ENCODE measurements around the gene CCL23. TPM values are rescaled to one million over a fixed set of nuclear protein-coding genes. Genes with fewer than 3 reads are reported as not detected.

CCL23 gene
- total RNA-seq, 1 donor from 2014 or later: not detected

DNA sequence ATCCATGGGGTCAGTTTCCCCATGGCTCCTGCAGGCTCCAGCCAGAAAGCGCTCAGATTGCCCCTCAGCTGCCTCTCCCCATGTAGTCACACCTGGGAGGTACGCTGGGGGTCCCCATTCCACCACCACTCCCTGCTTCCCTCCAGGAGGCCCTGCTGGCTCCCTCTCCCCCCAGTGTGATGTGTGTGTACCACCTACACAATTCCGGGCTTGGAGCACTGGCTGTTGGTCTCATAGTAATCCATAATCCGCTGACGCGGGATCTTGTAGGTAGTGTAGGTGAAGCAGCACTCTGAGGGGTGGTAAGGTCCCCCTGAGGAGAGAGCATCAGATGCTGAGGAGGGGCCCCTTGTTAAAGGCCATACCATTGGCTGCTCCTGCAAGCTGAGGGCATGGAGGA, 33.6 kb downstream of the CCL23 start:
- no peak for DNase-seq
- H3K36me3 ChIP-seq: no peaks in the 10 kb centered on the region
- peaks cover 6% of the 10 kb centered on the region for H3K27me3 ChIP-seq (ENCODE audit: low read depth)
- H3K4me3 ChIP-seq: no peak overlapping the region
- peaks cover 7% of the 10 kb centered on the region for H3K9me3 ChIP-seq (replicated peaks)
- peaks cover 24% of the 10 kb centered on the region for H3K4me1 ChIP-seq
- no peak overlapping the region for H3K27ac ChIP-seq (replicated peaks)
- TF ChIP-seq, protein P1, sequence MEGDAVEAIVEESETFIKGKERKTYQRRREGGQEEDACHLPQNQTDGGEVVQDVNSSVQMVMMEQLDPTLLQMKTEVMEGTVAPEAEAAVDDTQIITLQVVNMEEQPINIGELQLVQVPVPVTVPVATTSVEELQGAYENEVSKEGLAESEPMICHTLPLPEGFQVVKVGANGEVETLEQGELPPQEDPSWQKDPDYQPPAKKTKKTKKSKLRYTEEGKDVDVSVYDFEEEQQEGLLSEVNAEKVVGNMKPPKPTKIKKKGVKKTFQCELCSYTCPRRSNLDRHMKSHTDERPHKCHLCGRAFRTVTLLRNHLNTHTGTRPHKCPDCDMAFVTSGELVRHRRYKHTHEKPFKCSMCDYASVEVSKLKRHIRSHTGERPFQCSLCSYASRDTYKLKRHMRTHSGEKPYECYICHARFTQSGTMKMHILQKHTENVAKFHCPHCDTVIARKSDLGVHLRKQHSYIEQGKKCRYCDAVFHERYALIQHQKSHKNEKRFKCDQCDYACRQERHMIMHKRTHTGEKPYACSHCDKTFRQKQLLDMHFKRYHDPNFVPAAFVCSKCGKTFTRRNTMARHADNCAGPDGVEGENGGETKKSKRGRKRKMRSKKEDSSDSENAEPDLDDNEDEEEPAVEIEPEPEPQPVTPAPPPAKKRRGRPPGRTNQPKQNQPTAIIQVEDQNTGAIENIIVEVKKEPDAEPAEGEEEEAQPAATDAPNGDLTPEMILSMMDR (IDR thresholded peaks at IDR 0.05; ENCODE audit: borderline replicate concordance): no peak
- intact Hi-C loops (cut with micrococcal nuclease): no loop called here

DNA sequence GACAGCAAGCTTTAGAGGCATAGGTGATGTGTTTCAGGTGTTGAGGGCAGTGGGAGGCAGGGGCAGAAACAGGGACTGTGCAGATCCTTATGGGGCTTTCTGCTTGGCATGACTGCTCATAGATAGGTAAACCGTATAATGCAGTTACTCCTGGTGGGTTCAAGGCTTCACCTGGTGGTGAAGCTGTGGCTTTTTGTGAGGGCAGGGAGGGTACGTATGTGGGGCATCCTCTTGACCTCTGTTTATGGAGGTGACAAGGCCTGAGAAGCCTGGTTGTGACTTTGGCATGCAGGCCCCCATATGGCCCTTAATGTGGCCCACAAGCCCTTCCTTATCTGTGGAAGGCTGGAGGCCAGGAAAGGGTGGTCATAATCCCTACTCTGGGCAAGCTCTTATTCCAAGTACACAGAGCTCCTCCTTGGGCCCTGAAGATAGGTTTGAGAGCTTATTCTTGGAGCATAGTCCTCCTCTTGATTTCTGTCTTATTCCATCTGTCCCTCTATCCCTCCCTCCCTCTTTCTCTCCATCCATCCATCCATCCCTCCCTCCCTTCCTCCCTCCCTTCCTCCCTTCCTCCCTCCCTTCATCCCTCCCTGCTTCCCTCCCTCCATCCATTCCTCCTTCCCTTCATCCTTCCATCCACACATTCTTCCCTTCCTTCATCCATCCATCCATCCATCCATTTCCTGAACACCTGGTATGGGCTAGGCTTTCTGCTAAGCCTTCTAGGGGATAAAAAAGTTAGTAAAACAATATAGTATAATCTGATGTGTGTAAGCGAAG, 35.2 kb downstream of the CCL23 start:
- Histone ChIP-seq H3K9me3 (replicated peaks) (no peaks in the 10 kb centered on the region), H3K4me1 (peaks cover 22% of the 10 kb centered on the region), H3K27me3 (ENCODE audit: low read depth) (peaks cover 6% of the 10 kb centered on the region), H3K27ac (replicated peaks) (no peak overlapping the region), H3K4me3 (no peak overlapping the region), H3K36me3 (no peaks in the 10 kb centered on the region)
- intact Hi-C loops (cut with micrococcal nuclease): no loop called here
- TF ChIP-seq, protein P1 (IDR thresholded peaks at IDR 0.05; ENCODE audit: borderline replicate concordance): no peak
- DNase-seq: no peak

DNA sequence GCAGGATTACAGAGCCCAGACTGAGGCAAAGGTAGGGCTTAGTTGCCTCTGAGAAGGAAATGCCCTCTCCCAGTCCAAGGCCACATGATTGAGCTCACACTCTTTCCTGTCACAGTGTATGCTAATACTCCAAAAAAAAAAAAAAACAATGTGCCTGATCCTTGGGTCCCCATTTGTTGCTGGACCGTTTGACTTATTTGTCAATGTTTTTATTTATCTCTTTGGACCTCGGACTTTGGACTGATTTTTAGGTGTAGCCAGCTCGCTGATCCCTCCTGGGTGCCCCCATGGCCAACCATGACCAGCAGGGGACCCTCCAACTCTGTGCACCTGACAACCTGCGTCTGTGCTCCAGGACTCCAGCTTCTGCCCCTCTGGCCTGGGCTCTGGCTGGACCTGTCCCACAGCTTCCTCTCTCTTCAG, 35.9 kb downstream of the CCL23 start:
- intact Hi-C loops (cut with micrococcal nuclease): no loop called here
- no peaks in the 10 kb centered on the region for H3K9me3 ChIP-seq (replicated peaks)
- H3K27ac ChIP-seq (replicated peaks): no peak overlapping the region
- no peak overlapping the region for H3K4me3 ChIP-seq
- H3K4me1 ChIP-seq: peaks cover 15% of the 10 kb centered on the region
- TF ChIP-seq, protein P1 (IDR thresholded peaks at IDR 0.05; ENCODE audit: borderline replicate concordance): no peak
- H3K36me3 ChIP-seq: no peaks in the 10 kb centered on the region
- no peak for DNase-seq
- peaks cover 6% of the 10 kb centered on the region for H3K27me3 ChIP-seq (ENCODE audit: low read depth)

DNA sequence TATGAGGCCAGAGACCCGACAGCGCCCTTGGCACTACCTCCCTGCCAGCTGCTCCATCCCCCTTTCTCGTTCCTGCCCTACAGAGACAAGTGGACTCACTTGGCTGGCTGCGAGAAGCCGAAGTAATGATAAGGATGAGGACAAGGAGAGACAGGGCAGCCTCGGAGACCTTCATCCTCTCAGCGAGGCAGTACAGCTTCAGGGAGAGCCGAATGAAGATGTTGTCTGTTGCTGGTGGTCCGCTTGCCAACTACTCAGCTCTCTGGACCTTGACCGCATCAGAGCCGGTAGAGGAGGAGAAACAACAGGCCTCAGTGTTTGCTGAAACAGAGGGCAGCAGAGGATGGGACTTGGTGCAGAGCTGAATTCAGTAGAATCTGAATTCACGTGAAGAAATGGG, 36.5 kb downstream of the CCL23 start, which contains the start of gene CCL16:
Gene CCL16 (minus strand): TSS at position 252 of the 400 bp plus-strand sequence. CDS start 77 bp downstream, at position 175.
- no peak for DNase-seq
- no peak within 1 kb of the TSS for H3K4me3 ChIP-seq
- no peaks in the 10 kb centered on the region for H3K36me3 ChIP-seq
- peaks cover 6% of the 10 kb centered on the region for H3K27me3 ChIP-seq (ENCODE audit: low read depth)
- no peak within 1 kb of the TSS for H3K27ac ChIP-seq (replicated peaks)
- intact Hi-C loops (cut with micrococcal nuclease): no loop called here
- H3K9me3 ChIP-seq (replicated peaks): no peaks in the 10 kb centered on the region
- peaks cover 8% of the 10 kb centered on the region for H3K4me1 ChIP-seq
- TF ChIP-seq, protein P1 (IDR thresholded peaks at IDR 0.05; ENCODE audit: borderline replicate concordance): no peak

DNA sequence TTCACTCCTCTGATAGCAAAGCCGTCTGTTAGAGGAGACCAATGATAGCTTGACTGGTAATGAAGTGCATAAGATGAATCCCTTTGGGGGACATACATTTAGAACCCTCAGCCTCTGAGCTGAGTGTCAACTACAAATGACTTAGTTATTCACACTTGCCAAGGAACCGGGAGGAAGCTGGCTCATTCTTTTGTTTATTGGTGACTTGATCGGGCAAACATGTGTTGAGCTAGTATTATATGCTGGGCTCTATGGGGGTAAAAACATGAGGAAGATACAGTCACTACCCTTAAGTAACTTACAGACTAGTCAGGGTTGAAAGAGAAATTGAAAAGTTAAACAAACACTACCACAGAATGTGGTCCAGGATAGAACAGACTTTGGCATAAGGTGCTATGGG, 39.4 kb downstream of the CCL23 start:
- Histone ChIP-seq H3K9me3 (replicated peaks) (no peaks in the 10 kb centered on the region), H3K27me3 (ENCODE audit: low read depth) (no peaks in the 10 kb centered on the region), H3K4me1 (peaks cover 11% of the 10 kb centered on the region), H3K36me3 (no peaks in the 10 kb centered on the region), H3K27ac (replicated peaks) (no peak overlapping the region), H3K4me3 (no peak overlapping the region)
- DNase-seq: no peak
- intact Hi-C loops (cut with micrococcal nuclease): no loop called here
- TF ChIP-seq, protein P1 (IDR thresholded peaks at IDR 0.05; ENCODE audit: borderline replicate concordance): no peak

Measured in left ventricle myocardium inferior (tissue), 1 donor.